Measurements from ENCODE around the gene PPP4R4.

- TF ChIP-seq, protein P1, sequence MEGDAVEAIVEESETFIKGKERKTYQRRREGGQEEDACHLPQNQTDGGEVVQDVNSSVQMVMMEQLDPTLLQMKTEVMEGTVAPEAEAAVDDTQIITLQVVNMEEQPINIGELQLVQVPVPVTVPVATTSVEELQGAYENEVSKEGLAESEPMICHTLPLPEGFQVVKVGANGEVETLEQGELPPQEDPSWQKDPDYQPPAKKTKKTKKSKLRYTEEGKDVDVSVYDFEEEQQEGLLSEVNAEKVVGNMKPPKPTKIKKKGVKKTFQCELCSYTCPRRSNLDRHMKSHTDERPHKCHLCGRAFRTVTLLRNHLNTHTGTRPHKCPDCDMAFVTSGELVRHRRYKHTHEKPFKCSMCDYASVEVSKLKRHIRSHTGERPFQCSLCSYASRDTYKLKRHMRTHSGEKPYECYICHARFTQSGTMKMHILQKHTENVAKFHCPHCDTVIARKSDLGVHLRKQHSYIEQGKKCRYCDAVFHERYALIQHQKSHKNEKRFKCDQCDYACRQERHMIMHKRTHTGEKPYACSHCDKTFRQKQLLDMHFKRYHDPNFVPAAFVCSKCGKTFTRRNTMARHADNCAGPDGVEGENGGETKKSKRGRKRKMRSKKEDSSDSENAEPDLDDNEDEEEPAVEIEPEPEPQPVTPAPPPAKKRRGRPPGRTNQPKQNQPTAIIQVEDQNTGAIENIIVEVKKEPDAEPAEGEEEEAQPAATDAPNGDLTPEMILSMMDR (conservative IDR thresholded peaks at IDR 0.05) = no peak
- TF ChIP-seq EZH2 (IDR thresholded peaks at IDR 0.05; ENCODE audit: low read depth) = no peak
Observed at GRCh38 chr14:94158239-94158883, 15.8 kb upstream of the PPP4R4 start.

Data from PC-9 (cell line).